Frontal cortex (tissue), 4 donors: ENCODE data around the gene CARD10. TPM values are rescaled to one million over a fixed set of nuclear protein-coding genes. Genes with fewer than 3 reads are reported as not detected.

ENCODE experiments used
- DNase-seq, 2 donors: peaks; one replicate each; pipeline ENCODE4 v3.0.0; 2012; ENCODE audit warnings: low spot score in 2 of 2
- FAIRE-seq: peaks from 2 replicates; lab custom pipeline; 2012; peaks lifted over from hg19 to GRCh38; lab: Jason Lieb, UNC
- total RNA-seq: library from RNA; depleted of rRNA; stranded (reverse); fragments of >200 nt; gene quantifications from one replicate; pipeline ENCODE4 v1.2.3, GENCODE V29; 2014
- donor health status: control.
- donor health status: control.
- donor health status: control.

The CARD10 gene
- total RNA-seq, 1 donor from 2014 or later = 4.1 TPM

DNA sequence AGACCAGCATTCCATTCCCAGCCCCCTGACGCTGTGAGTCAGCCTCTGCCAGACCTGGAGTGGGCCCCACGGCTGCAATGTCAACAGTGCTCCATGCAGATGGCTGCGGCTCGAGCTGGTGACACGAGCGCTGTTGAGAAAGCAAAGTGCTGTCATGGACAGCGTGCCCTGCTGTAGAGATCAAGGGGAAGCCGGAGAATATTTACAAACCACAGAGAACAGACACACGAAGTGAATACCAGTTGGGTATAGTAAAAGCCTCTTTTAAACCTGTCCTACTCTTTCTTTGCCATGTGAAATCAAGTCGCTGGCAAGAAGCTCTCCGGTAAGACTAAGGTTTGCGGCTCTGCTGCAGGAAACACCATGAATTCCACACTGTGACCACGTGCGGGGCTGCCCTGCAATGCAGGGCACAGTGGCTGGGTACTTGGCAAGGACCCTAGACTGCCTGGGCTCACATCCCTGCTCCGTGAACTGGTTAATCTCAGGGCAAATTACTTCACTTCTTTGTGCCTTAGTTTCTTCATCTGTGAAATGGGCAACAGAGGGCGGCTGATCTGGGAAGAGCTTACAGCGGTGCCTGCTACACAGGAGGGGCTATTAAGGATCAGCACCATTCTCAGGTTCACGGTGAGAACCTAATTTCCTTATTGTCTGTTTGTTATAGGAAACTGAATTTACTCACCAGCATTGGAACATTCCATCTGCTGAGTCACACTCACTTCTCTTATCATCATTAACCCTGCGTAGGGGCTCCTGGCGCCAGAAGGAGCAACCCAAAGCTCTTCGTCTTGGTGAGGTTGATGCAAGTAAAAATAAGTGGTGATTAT is 64.1 kb downstream of the CARD10 start:
- FAIRE-seq (no peak), DNase-seq (no peak)

- FAIRE-seq (no peak), DNase-seq (no peak)
Observed at GRCh38 chr22:37453696-37454095, 65.5 kb downstream of the CARD10 start.

GRCh38 chr22:37451218-37451617 is 68.0 kb downstream of the CARD10 start:
- DNase-seq (no peak), FAIRE-seq (no peak)

GRCh38 chr22:37449331-37450001 is 69.7 kb downstream of the CARD10 start:
- DNase-seq (no peak), FAIRE-seq (no peak)

- FAIRE-seq = no peak
- DNase-seq = no peak
Observed at GRCh38 chr22:37448516-37449127, 70.6 kb downstream of the CARD10 start.

GRCh38 chr22:37445501-37445900 is 73.7 kb downstream of the CARD10 start:
- FAIRE-seq = no peak
- DNase-seq = no peak

GRCh38 chr22:37443977-37444376 is 75.2 kb downstream of the CARD10 start:
- DNase-seq (no peak), FAIRE-seq (no peak)

GRCh38 chr22:37443086-37443485 is 76.1 kb downstream of the CARD10 start:
- no peak for DNase-seq
- FAIRE-seq = no peak

GRCh38 chr22:37442537-37442936 is 76.7 kb downstream of the CARD10 start:
- no peak for DNase-seq
- FAIRE-seq = no peak

DNA sequence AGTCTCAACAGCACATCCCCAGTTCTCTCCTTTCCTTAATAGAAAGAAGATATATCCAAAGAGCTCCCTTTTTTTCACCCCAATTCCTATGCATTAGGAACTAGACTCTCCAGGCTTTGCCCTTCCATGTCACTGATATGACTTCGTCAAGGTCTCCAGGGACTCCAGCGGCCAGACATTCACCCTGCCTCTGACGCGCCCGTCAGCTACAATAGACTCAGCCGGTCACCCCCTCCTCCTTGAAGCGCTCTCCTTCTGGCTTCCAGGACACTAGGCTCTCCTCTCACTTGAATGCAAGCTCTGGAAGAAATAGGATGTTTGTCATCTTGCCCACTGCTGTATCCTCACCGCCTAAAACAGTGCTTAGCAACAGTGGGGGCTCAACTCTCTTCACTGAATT is 77.1 kb downstream of the CARD10 start:
- FAIRE-seq = no peak
- DNase-seq = no peak

DNA sequence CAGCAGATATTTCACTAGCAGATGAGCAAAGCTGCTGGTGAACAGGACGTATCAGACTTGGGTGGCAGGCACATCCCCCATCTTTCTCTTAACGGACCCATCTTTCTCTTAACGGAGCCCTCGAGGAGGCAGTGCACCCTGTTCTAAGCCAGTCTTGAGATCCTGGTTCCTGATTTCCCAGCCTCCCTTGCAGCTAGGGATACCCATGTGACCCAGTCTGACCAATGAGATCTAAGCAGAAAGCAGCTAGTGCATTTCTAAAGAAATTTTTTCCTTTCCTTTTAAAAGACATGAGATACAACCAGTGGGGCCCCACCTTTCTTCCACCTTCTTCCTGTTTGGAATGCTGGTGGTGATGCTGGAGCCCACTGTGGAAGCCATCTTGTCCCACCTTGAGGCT is 78.3 kb downstream of the CARD10 start:
- no peak for DNase-seq
- no peak for FAIRE-seq

Other genes with a start within 250 kb of the CARD10 start
- gene CYTH4, start 236.9 kb downstream of the CARD10 start, total RNA-seq = 2.9 TPM
- 7.7 TPM for gene ELFN2, start 91.9 kb downstream of the CARD10 start, total RNA-seq
- 1.6 TPM for gene MFNG, start 33.0 kb downstream of the CARD10 start, total RNA-seq
- gene CDC42EP1, start 41.1 kb upstream of the CARD10 start, total RNA-seq = 1.6 TPM
- not detected for gene LGALS2, start 60.7 kb upstream of the CARD10 start, total RNA-seq
- 34.2 TPM for gene GGA1, start 89.4 kb upstream of the CARD10 start, total RNA-seq
- gene SH3BP1, start 120.3 kb upstream of the CARD10 start, total RNA-seq = 0.82 TPM
- gene PDXP, start 139.3 kb upstream of the CARD10 start, total RNA-seq = 44.0 TPM
- gene LGALS1, start 156.2 kb upstream of the CARD10 start, total RNA-seq = 101 TPM
- gene NOL12, start 166.9 kb upstream of the CARD10 start, total RNA-seq = 19.2 TPM
- 10.6 TPM for gene TRIOBP, start 177.6 kb upstream of the CARD10 start, total RNA-seq